ENCODE results near the gene KDSR. TPM values are rescaled to one million over a fixed set of nuclear protein-coding genes. Genes with fewer than 3 reads are reported as not detected.

KDSR gene
- total and polyA plus RNA-seq, 4 experiments from 2014 or later, result 59.4 to 134 (median 84.7) TPM

Other genes starting within 250 kb of the KDSR start
- 10 to 100 TPM; 40.8 to 42.7 TPM for gene BCL2, start 47.4 kb downstream of the KDSR start, total RNA-seq
- 10 to 100 TPM; 28.5 to 50.4 TPM for gene BCL2, start 47.4 kb downstream of the KDSR start, polyA plus RNA-seq
- gene VPS4B, start 55.3 kb upstream of the KDSR start, total RNA-seq, result 10 to 100 TPM; 93.0 to 94.9 TPM
- 10 to 100 TPM; 48.0 to 65.4 TPM for gene VPS4B, start 55.3 kb upstream of the KDSR start, polyA plus RNA-seq
- not detected for gene SERPINB5, start 109.8 kb upstream of the KDSR start, total RNA-seq
- gene SERPINB5, start 109.8 kb upstream of the KDSR start, polyA plus RNA-seq, result not detected
- gene SERPINB12, start 175.2 kb upstream of the KDSR start, total RNA-seq, result not detected
- gene SERPINB12, start 175.2 kb upstream of the KDSR start, polyA plus RNA-seq, result not detected
- not detected for gene SERPINB13, start 220.1 kb upstream of the KDSR start, total RNA-seq
- not detected for gene SERPINB13, start 220.1 kb upstream of the KDSR start, polyA plus RNA-seq

Measured in CD4-positive, alpha-beta memory T cell (primary cell).